Measurements from ENCODE around the gene KIF17.

DNA sequence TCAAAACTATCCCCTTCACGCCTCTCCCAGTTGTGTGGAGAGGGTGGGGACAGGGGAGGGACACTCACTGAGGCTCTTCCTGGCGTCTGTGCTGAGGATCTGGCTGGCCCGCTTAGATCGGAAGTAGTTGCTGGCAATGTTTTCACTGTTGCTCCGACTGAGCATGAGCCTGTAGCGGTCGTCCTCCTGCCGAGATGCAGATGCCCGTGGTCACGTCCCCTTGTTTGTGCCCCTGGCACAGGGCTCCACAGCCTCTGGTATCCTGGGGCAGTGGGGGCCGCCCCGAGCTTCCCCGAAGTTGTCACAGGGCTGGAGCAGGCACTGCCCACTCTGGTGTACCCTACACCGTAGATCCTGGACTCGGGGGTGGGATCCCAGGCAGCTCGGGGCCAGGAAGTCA lies 51.7 kb downstream of the KIF17 start:
- TF ChIP-seq, protein P1, sequence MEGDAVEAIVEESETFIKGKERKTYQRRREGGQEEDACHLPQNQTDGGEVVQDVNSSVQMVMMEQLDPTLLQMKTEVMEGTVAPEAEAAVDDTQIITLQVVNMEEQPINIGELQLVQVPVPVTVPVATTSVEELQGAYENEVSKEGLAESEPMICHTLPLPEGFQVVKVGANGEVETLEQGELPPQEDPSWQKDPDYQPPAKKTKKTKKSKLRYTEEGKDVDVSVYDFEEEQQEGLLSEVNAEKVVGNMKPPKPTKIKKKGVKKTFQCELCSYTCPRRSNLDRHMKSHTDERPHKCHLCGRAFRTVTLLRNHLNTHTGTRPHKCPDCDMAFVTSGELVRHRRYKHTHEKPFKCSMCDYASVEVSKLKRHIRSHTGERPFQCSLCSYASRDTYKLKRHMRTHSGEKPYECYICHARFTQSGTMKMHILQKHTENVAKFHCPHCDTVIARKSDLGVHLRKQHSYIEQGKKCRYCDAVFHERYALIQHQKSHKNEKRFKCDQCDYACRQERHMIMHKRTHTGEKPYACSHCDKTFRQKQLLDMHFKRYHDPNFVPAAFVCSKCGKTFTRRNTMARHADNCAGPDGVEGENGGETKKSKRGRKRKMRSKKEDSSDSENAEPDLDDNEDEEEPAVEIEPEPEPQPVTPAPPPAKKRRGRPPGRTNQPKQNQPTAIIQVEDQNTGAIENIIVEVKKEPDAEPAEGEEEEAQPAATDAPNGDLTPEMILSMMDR (IDR thresholded peaks at IDR 0.05; ENCODE audit: control extremely low read depth in 1 of 3, insufficient read depth in 1 of 3, low read depth in 1 of 3, low read length in 3 of 3): no peak
- TF ChIP-seq POLR2AphosphoS5 (IDR thresholded peaks at IDR 0.05; ENCODE audit: low read depth, low read length) (no peak), MAFK (IDR thresholded peaks at IDR 0.05; ENCODE audit: low read depth, low read length) (no peak), SP2 (IDR thresholded peaks at IDR 0.05; ENCODE audit: low read length) (no peak), POU5F1 (IDR thresholded peaks at IDR 0.05; ENCODE audit: low read depth, low read length) (no peak), ATF3 (IDR thresholded peaks at IDR 0.05; ENCODE audit: insufficient read depth, low read depth, low read length) (no peak), HDAC2 (IDR thresholded peaks at IDR 0.05; ENCODE audit: borderline replicate concordance in 1 of 2, low read depth in 2 of 2, low read length in 2 of 2) (no peak), SAP30 (IDR thresholded peaks at IDR 0.05; ENCODE audit: insufficient read depth, insufficient replicate concordance, low read length) (no peak), TAF1 (IDR thresholded peaks at IDR 0.05; ENCODE audit: low read depth, low read length) (no peak), EZH2 (IDR thresholded peaks at IDR 0.05; ENCODE audit: low read depth, low read length, severe bottlenecking) (no peak), POLR2A (IDR thresholded peaks at IDR 0.05; ENCODE audit: control extremely low read depth in 1 of 2, low read depth in 2 of 2, low read length in 2 of 2) (no peak)
